ENCODE measurements around the gene SH3BP1. TPM values are rescaled to one million over a fixed set of nuclear protein-coding genes. Genes with fewer than 3 reads are reported as not detected.
A peak's percentile ranks its signal among the peaks of the same experiment; 100 is the strongest.

Gene SH3BP1
- total RNA-seq, 1 experiment from 2014 or later, result 39.4 TPM

- Mint-ChIP-seq H3K36me3 (no peaks in the 10 kb centered on the region), H3K9me3 (no peaks in the 10 kb centered on the region), H3K4me3 (no peak overlapping the region), H3K27ac (no peak overlapping the region), H3K27me3 (ENCODE audit: low read depth) (peaks cover 8% of the 10 kb centered on the region), H3K4me1 (peaks cover 8% of the 10 kb centered on the region)
- TF ChIP-seq ZNF121 (CRISPR knock-in tag; IDR thresholded peaks at IDR 0.05), result peak; percentile 34
- no peak for TF ChIP-seq ZNF416 (CRISPR knock-in tag; IDR thresholded peaks at IDR 0.05)
- 0 out of 2 replicates have a peak, but pooled peaks have one; percentile 18 for TF ChIP-seq FOXK1 (CRISPR knock-in tag; IDR thresholded peaks at IDR 0.05)
- TF ChIP-seq ZNF138 (CRISPR knock-in tag; conservative IDR thresholded peaks at IDR 0.05), result no peak
- no peak for TF ChIP-seq CREM (CRISPR knock-in tag; IDR thresholded peaks at IDR 0.05)
- TF ChIP-seq MXD4 (CRISPR knock-in tag; IDR thresholded peaks at IDR 0.05; ENCODE audit: borderline replicate concordance), result no peak
- TF ChIP-seq GABPB1 (CRISPR knock-in tag; IDR thresholded peaks at IDR 0.05), result no peak
- no peak for TF ChIP-seq RELA (CRISPR knock-in tag; IDR thresholded peaks at IDR 0.05; ENCODE audit: borderline replicate concordance)
- 0 out of 2 replicates have a peak, but pooled peaks have one; percentile 43 for TF ChIP-seq MAX (CRISPR knock-in tag; IDR thresholded peaks at IDR 0.05)
- no peak for TF ChIP-seq NFE2L1 (CRISPR knock-in tag; IDR thresholded peaks at IDR 0.05)
- TF ChIP-seq ZNF425 (CRISPR knock-in tag; conservative IDR thresholded peaks at IDR 0.05), result no peak
- peak; percentile 75 for TF ChIP-seq ZNF423 (CRISPR knock-in tag; IDR thresholded peaks at IDR 0.05)
- TF ChIP-seq HMGXB4 (CRISPR knock-in tag; IDR thresholded peaks at IDR 0.05), result no peak
- TF ChIP-seq CTCF (IDR thresholded peaks at IDR 0.05), result peak; percentile 68
- ChIA-PET CTCF (interaction anchor here (0.5 to 4.0 kb wide), 22 partner anchors 8 to 609 kb away, joined by 3 to 85 read pairs (median 6); partner anchors contain the start of genes ANKRD54, GCAT, GGA1 and PDXP), POLR2A (interaction anchor here (0.5 to 1.4 kb wide), 3 partner anchors 12 to 23 kb away, joined by 3 to 7 read pairs (median 3); partner anchors contain the start of gene PDXP)
- DNase-seq (ENCODE audit: low spot score) (peak; percentile 84), ATAC-seq (peak; percentile 54)
Observed at GRCh38 chr22:37681556-37682049, 42.1 kb downstream of the SH3BP1 start.

- no peak overlapping the region for H3K27ac Mint-ChIP-seq
- no peaks in the 10 kb centered on the region for H3K9me3 Mint-ChIP-seq
- peaks cover 10% of the 10 kb centered on the region for H3K4me1 Mint-ChIP-seq
- POLR2A ChIA-PET, result interaction anchor here (0.7 kb wide), 1 partner anchor 522 kb away, joined by 5 read pairs; no protein-coding TSS in a partner anchor
- H3K27me3 Mint-ChIP-seq (ENCODE audit: low read depth), result peaks cover 5% of the 10 kb centered on the region
- H3K4me3 Mint-ChIP-seq, result peak overlapping the region; percentile 99; the same call in 1 of the 2 replicates
- DNase-seq (ENCODE audit: low spot score) (no peak), ATAC-seq (no peak)
- CTCF ChIA-PET, result interaction anchor here (0.6 to 2.8 kb wide), 5 partner anchors 12 to 268 kb away, joined by 3 to 21 read pairs (median 4); partner anchors contain the start of genes C22orf23 and TRIOBP
- peaks cover 7% of the 10 kb centered on the region for H3K36me3 Mint-ChIP-seq
- TF ChIP-seq USF1 (CRISPR knock-in tag; IDR thresholded peaks at IDR 0.05), result no peak
- TF ChIP-seq E2F1 (CRISPR knock-in tag; IDR thresholded peaks at IDR 0.05), result no peak
- no peak for TF ChIP-seq MYBL2 (CRISPR knock-in tag; IDR thresholded peaks at IDR 0.05)
- TF ChIP-seq ZMAT4 (CRISPR knock-in tag; IDR thresholded peaks at IDR 0.05), result no peak
- no peak for TF ChIP-seq GTF2I (CRISPR knock-in tag; conservative IDR thresholded peaks at IDR 0.05)
- no peak for TF ChIP-seq CDX4 (CRISPR knock-in tag; IDR thresholded peaks at IDR 0.05; ENCODE audit: borderline replicate concordance)
- TF ChIP-seq ZNF416 (CRISPR knock-in tag; IDR thresholded peaks at IDR 0.05), result no peak
Observed at GRCh38 chr22:37684803-37685615, 45.5 kb downstream of the SH3BP1 start.

Data from WTC11 (cell line).